ENCODE data around the gene ZNF529. TPM values are rescaled to one million over a fixed set of nuclear protein-coding genes. Genes with fewer than 3 reads are reported as not detected.
A peak's percentile ranks its signal among the peaks of the same experiment; 100 is the strongest.

ZNF529 gene
- total and polyA plus RNA-seq, 2 of the 13 experiments (the other 11 are each of a cell fraction or from before 2014, with no cell fraction given), result 9.3 to 10.6 TPM

- no peak for TF ChIP-seq ZNF205 (CRISPR knock-in tag; IDR thresholded peaks at IDR 0.05)
- 0 out of 2 replicates have a peak, but pooled peaks have one; percentile 13 for TF ChIP-seq RAD21 (CRISPR knock-in tag; IDR thresholded peaks at IDR 0.05)
- TF ChIP-seq FOXO4 (CRISPR knock-in tag; conservative IDR thresholded peaks at IDR 0.05), result 0 out of 2 replicates have a peak, but pooled peaks have one; percentile 65
- TF ChIP-seq ETV6 (CRISPR knock-in tag; conservative IDR thresholded peaks at IDR 0.05), result no peak
- TF ChIP-seq ZNF138 (CRISPR knock-in tag; IDR thresholded peaks at IDR 0.05; ENCODE audit: low read depth), result no peak
- peak; percentile 16; the same call in 1 of the 2 replicates for TF ChIP-seq ZNF770 (CRISPR knock-in tag; IDR thresholded peaks at IDR 0.05)
- 0 out of 2 replicates have a peak, but pooled peaks have one; percentile 13 for TF ChIP-seq ZNF331 (CRISPR knock-in tag; IDR thresholded peaks at IDR 0.05)
- TF ChIP-seq ZNF670 (CRISPR knock-in tag; IDR thresholded peaks at IDR 0.05; ENCODE audit: borderline replicate concordance), result peak; percentile 9; the same call in 1 of the 2 replicates
- 0 out of 2 replicates have a peak, but pooled peaks have one; percentile 62 for TF ChIP-seq THAP7 (CRISPR knock-in tag; IDR thresholded peaks at IDR 0.05)
- TF ChIP-seq TBP (CRISPR knock-in tag; IDR thresholded peaks at IDR 0.05), result no peak
- peak; percentile 90 for TF ChIP-seq ZNF407 (CRISPR knock-in tag; IDR thresholded peaks at IDR 0.05; ENCODE audit: not compliant biosample characterization)
- no peak for TF ChIP-seq ZFP36L1 (CRISPR knock-in tag; IDR thresholded peaks at IDR 0.05)
- peak; percentile 86 for TF ChIP-seq ZNF143 (CRISPR knock-in tag; IDR thresholded peaks at IDR 0.05)
- TF ChIP-seq ZNF891 (CRISPR knock-in tag; IDR thresholded peaks at IDR 0.05), result peak; percentile 74
- TF ChIP-seq KDM5B (CRISPR knock-in tag; IDR thresholded peaks at IDR 0.05; ENCODE audit: borderline replicate concordance), result peak; percentile 75; the same call in 1 of the 2 replicates
- peak; percentile 38; the same call in 1 of the 2 replicates for TF ChIP-seq ZNF547 (CRISPR knock-in tag; IDR thresholded peaks at IDR 0.05)
Observed at GRCh38 chr19:36605101-36605876, 32.2 kb upstream of the ZNF529 start, which contains the start of gene ZNF382 (continued).

Measured in HepG2 (cell line).